SK-N-SH treated with all-trans-retinoic acid at 6 μM for 48 hours (cell line): ENCODE measurements around the gene C11orf21.

ENCODE experiments used
- ARNTL ChIP-seq: fragments of 450-650 bp; formaldehyde crosslinking; IDR thresholded peaks from 2 replicates; pipeline ENCODE4 v1.5.0; 2020; ENCODE audit warnings: low read depth, mild to moderate bottlenecking, moderate library complexity, borderline replicate concordance
- GLIS3 ChIP-seq: fragments of 250-450 bp; sonication (Bioruptor Pico); IDR thresholded peaks from 2 replicates; pipeline ENCODE4 v1.5.0; 2020; ENCODE audit warnings: mild to moderate bottlenecking, moderate library complexity
- TOX ChIP-seq: fragments of 250-450 bp; sonication (Bioruptor Pico); IDR thresholded peaks from 2 replicates; pipeline ENCODE4 v1.8.0; 2021; ENCODE audit warnings: mild to moderate bottlenecking, moderate library complexity, borderline replicate concordance
- TF ChIP-seq, protein P1 (sequence below): fragments of 250-450 bp; sonication (Bioruptor Pico); IDR thresholded peaks from 2 replicates; pipeline ENCODE4 v1.5.0; 2020; ENCODE audit warnings: mild to moderate bottlenecking, moderate library complexity

DNA sequence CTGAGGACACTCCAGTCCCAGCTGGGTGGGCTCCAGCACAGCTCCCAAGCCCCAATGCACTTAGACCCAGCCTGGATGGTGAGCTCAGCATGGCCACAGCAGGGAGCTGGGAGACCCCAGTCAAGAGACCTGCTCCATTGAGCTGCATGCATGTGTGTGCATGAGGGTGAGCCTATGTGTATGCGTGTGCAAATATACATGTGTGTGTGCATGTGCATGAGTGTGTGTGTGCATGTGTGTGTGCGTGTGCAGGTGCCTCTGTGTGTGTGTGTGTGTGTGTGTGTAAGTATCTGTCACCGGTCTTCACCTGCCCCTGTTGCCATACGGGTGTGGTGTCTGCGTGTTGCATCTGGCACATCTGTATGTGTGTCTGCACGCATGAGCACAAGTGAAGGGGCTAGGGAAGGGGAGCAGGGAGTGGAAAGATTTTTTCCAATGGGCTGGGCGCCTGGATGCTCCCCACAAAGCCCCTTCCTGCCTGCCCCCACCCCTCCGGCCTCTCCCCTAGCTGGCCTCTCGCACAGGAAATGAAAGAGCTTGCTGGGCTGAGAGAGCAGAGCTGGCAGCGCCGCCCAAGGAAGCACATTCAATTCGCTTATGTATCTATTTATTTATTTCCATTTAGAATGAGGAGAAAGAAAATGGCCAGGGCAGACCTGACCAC lies 4.2 kb upstream of the C11orf21 start:
- TF ChIP-seq, protein P1, sequence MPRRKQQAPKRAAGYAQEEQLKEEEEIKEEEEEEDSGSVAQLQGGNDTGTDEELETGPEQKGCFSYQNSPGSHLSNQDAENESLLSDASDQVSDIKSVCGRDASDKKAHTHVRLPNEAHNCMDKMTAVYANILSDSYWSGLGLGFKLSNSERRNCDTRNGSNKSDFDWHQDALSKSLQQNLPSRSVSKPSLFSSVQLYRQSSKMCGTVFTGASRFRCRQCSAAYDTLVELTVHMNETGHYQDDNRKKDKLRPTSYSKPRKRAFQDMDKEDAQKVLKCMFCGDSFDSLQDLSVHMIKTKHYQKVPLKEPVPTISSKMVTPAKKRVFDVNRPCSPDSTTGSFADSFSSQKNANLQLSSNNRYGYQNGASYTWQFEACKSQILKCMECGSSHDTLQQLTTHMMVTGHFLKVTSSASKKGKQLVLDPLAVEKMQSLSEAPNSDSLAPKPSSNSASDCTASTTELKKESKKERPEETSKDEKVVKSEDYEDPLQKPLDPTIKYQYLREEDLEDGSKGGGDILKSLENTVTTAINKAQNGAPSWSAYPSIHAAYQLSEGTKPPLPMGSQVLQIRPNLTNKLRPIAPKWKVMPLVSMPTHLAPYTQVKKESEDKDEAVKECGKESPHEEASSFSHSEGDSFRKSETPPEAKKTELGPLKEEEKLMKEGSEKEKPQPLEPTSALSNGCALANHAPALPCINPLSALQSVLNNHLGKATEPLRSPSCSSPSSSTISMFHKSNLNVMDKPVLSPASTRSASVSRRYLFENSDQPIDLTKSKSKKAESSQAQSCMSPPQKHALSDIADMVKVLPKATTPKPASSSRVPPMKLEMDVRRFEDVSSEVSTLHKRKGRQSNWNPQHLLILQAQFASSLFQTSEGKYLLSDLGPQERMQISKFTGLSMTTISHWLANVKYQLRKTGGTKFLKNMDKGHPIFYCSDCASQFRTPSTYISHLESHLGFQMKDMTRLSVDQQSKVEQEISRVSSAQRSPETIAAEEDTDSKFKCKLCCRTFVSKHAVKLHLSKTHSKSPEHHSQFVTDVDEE (CRISPR knock-in tag), result no peak
- TF ChIP-seq GLIS3 (CRISPR knock-in tag) (no peak), TOX (CRISPR knock-in tag) (no peak), ARNTL (CRISPR knock-in tag) (no peak)
